NCI-H345 treated with DMSO at 0.1 percent for 48 hours (cell line): ENCODE measurements around the gene SIRT2.
A peak's percentile ranks its signal among the peaks of the same experiment; 100 is the strongest.
"Not testable (repeated sequence)": the region's sequence is repeated elsewhere in the genome, so short reads cannot be mapped to it uniquely, and the experiment has no call there.

Experiments used
- DNase-seq: peaks from one replicate; lab custom pipeline; 2025; ENCODE audit not compliant: unreplicated experiment; lab: John Stamatoyannopoulos, UW

Gene SIRT2

GRCh38 chr19:38899447-38900201 is at the start of gene SIRT2, which contains the start of gene NFKBIB:
SIRT2 (minus strand) TSS chr19:38899618; CDS start chr19:38899521, 97 bp downstream.
NFKBIB (plus strand) TSS chr19:38899969; CDS start chr19:38900033, 64 bp downstream.
- DNase-seq: peak; percentile 100

GRCh38 chr19:38946229-38947010 is 47.0 kb upstream of the SIRT2 start:
- DNase-seq: no peak

- no peak for DNase-seq
Observed at GRCh38 chr19:38945562-38946228, 46.3 kb upstream of the SIRT2 start.

GRCh38 chr19:38944981-38945506 is 45.6 kb upstream of the SIRT2 start:
- no peak for DNase-seq

GRCh38 chr19:38942471-38943181 is 43.2 kb upstream of the SIRT2 start:
- DNase-seq: no peak

- DNase-seq: no peak
Observed at GRCh38 chr19:38941979-38942378, 42.6 kb upstream of the SIRT2 start.

- DNase-seq: not testable (repeated sequence)
Observed at GRCh38 chr19:38941466-38941865, 42.0 kb upstream of the SIRT2 start.

GRCh38 chr19:38939957-38940356 is 40.5 kb upstream of the SIRT2 start:
- no peak for DNase-seq

GRCh38 chr19:38933544-38933943 is 34.1 kb upstream of the SIRT2 start:
- DNase-seq: no peak

- DNase-seq: no peak
Observed at GRCh38 chr19:38932425-38933179, 33.2 kb upstream of the SIRT2 start.

GRCh38 chr19:38931521-38931793 is 32.0 kb upstream of the SIRT2 start:
- DNase-seq: no peak

GRCh38 chr19:38930776-38931520 is 31.5 kb upstream of the SIRT2 start, which contains the start of gene MRPS12:
MRPS12 (plus strand) TSS chr19:38930944; CDS start chr19:38931295, 351 bp downstream.
- peak; percentile 100 for DNase-seq

- DNase-seq: peak; percentile 100
Observed at GRCh38 chr19:38929929-38930775, 30.7 kb upstream of the SIRT2 start, which contains the start of gene SARS2. SARS2 (minus strand) TSS chr19:38930763; CDS start chr19:38930736, 27 bp downstream.

GRCh38 chr19:38928391-38929001 is 29.1 kb upstream of the SIRT2 start:
- DNase-seq: no peak

GRCh38 chr19:38924388-38924787 is 25.0 kb upstream of the SIRT2 start:
- no peak for DNase-seq

GRCh38 chr19:38922482-38922881 is 23.1 kb upstream of the SIRT2 start:
- no peak for DNase-seq

GRCh38 chr19:38921420-38922274 is 22.2 kb upstream of the SIRT2 start:
- no peak for DNase-seq
